Epithelial cell of esophagus (primary cell): ENCODE data around the gene SMIM31.
A peak's percentile ranks its signal among the peaks of the same experiment; 100 is the strongest.

Source experiments
- DNase-seq: peaks from one replicate; pipeline ENCODE4 v3.0.0; 2010; ENCODE audit warnings: low read depth
- H3K4me3 ChIP-seq: 2 replicates; pipeline ENCODE4 v1.5.1; 2011; ENCODE audit warnings: mild to moderate bottlenecking, low read length, control low read depth
- TF ChIP-seq, protein P1 (sequence below): IDR thresholded peaks from 2 replicates; pipeline ENCODE4 v1.5.1; 2011; ENCODE audit warnings: low read depth, mild to moderate bottlenecking, low read length, control low read depth, inconsistent platforms; ENCODE audit not compliant: insufficient read depth; ENCODE audit errors: missing control alignments

The SMIM31 gene

DNA sequence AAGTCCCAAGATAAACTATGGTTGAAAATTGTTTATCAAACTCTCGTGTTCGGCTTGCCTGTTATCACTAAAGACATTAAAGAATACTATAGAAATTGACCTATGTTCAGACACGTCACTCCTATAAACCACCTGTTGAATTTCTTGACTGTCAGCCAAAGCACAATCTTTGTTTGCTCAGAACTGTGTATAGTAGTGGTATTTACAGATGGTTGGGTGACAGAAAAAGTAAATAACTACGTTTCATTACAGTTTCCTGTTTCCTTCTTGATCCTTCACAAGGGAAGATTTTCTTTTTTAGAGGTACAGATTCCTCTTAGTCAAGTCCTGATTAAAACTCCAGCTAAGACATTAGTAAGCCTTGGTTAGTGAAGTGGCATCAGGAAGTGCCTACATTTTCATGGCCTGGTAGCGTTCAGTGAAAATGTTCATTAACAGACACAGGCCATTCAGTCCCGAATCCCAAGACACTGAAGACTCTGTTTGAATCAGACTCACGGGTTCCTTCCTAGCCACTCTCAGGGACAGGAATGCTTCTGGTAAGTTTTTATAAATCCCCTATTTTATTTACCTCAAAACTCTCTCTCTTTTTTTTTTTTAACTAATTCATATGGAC, at the start of gene SMIM31:
TSS of gene SMIM31 (plus strand) at position 259 of the 616 bp plus-strand sequence. CDS start 16,313 bp downstream, outside the sequence.
- peak; percentile 51 for DNase-seq
- TF ChIP-seq, protein P1, sequence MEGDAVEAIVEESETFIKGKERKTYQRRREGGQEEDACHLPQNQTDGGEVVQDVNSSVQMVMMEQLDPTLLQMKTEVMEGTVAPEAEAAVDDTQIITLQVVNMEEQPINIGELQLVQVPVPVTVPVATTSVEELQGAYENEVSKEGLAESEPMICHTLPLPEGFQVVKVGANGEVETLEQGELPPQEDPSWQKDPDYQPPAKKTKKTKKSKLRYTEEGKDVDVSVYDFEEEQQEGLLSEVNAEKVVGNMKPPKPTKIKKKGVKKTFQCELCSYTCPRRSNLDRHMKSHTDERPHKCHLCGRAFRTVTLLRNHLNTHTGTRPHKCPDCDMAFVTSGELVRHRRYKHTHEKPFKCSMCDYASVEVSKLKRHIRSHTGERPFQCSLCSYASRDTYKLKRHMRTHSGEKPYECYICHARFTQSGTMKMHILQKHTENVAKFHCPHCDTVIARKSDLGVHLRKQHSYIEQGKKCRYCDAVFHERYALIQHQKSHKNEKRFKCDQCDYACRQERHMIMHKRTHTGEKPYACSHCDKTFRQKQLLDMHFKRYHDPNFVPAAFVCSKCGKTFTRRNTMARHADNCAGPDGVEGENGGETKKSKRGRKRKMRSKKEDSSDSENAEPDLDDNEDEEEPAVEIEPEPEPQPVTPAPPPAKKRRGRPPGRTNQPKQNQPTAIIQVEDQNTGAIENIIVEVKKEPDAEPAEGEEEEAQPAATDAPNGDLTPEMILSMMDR: no peak
- H3K4me3 ChIP-seq: no peak within 1 kb of the TSS

DNA sequence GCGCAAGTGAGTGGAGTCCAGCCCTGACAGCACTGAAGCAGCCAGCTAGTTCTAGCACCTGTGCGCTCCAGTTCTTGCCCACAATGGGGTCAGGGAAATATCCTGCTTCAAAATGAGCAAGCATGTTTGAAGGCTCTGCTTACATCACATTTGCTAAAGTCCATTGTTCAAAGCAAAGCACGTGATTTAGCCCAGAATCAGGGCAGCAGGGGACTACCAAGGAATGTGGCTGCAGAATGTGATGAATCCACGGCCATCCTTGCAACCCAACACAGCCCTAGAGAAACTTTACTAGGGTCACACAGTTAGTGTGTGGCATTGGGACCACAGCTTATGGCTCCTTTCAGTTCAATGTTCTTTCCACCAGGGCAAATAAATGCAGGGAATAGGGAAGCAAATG, 47.3 kb upstream of the SMIM31 start:
- DNase-seq: no peak
- TF ChIP-seq, protein P1: no peak
- no peak overlapping the region for H3K4me3 ChIP-seq

DNA sequence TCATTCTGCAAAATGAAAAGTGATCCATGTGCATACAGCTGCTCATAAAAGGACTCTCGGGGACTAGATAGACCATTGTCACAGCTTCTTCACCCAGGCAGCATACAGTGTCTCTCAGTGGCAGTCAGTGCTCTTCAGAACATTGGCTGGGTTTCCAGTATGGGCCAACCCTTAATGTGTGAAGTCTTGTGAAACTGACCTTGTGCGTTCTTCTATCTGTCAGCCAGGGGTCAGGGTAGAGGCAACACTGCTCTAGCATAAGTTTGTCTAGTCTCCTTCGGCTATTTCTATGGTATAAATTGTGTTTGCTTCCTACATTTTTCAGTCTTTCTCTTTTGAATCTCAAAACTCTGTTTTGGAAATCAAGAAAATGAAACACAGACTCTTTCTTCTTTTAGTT, 37.0 kb upstream of the SMIM31 start:
- TF ChIP-seq, protein P1: peak; percentile 30
- peak; percentile 29 for DNase-seq
- H3K4me3 ChIP-seq: no peak overlapping the region

DNA sequence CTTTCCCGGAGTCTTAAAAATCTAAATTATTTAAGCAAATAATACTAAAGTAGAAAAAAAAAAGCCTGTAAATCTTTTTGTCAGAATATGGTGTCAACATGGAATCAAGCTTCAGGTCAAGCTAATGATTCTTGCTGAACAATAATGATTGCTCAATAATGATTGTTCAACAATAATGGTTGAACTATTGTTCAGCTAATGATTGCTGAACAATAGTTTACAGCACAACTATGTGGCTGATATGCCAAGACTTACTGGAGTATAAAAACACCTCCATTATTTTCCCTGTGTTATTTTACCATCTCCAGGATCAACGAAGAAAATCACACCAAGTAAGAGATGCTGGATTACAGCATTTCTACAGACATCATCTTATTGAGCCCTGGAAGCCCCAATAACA, 35.1 kb upstream of the SMIM31 start:
- DNase-seq: no peak
- H3K4me3 ChIP-seq: no peak overlapping the region
- TF ChIP-seq, protein P1: no peak

DNA sequence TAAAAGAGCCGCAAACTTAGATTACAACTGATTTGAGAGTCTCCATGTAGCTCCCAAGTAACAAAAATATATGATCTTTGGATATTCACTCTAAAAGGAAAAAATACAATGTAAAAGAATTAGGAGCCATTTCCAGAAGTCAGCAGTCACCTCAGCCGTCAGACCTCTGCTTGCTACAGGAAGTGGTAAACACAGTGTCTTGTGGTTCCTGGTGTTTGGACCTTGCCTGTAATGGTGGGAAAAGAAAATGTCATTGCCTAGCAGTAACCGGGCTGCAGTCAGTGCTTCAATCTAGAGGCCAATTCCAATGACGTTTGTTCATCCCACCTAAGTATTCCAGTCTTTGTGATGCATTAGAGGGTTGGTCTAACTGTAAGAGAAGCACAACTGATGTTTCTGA, 28.9 kb upstream of the SMIM31 start:
- H3K4me3 ChIP-seq: no peak overlapping the region

DNA sequence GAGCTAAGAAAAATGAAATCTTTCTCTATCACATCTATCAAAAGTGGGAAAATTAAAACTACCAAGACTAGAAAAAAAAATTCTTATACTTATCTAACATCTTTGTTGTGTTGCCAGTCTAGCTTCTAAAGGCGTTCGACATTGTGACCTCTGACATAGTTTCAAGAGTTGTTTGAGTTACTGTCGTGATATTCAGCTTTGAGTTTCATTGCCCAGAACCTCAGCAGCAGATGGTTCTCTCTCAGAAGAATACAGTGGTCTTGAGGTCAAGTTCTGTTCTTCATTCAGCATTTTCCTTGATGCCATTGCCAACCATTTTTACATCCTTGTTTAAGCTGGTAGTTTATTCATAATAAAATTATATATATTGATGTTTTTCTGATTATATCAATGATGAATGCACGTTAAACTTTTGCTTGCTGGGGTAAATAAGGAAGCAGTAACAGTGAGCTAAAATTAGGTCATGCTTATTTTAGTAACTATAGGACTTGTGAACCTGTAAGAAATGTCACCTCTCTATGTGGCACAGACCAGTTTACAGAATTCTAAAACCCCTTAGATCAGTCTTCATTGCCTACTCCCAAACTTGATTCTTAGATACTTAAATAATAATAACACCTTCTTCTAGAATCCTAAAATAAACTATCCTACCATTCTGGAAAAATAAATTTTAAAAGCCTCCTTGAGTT, 23.1 kb upstream of the SMIM31 start:
- H3K4me3 ChIP-seq: no peak overlapping the region
- TF ChIP-seq, protein P1: no peak
- DNase-seq: no peak

More for the DNA sequence above, 28.9 kb upstream of the SMIM31 start:
- DNase-seq: no peak
- TF ChIP-seq, protein P1: no peak
